HL-60 (cell line): ENCODE results near the gene NBEAL1.

Source experiments
- CTCF ChIP-seq: IDR thresholded peaks from one replicate; pipeline ENCODE4 v1.5.1; 2011; ENCODE audit warnings: low read length, control low read depth, inconsistent platforms; ENCODE audit not compliant: insufficient read depth
- GABPA ChIP-seq: IDR thresholded peaks from 2 replicates; pipeline ENCODE4 v1.6.1; 2012; ENCODE audit warnings: low read depth
- POLR2AphosphoS5 ChIP-seq: IDR thresholded peaks from 2 replicates; pipeline ENCODE4 v1.6.1; 2012; ENCODE audit warnings: low read depth
- REST ChIP-seq: IDR thresholded peaks from 2 replicates; pipeline ENCODE4 v1.6.1; 2012; ENCODE audit warnings: low read depth; ENCODE audit not compliant: insufficient replicate concordance
- SPI1 ChIP-seq: IDR thresholded peaks from 2 replicates; pipeline ENCODE4 v1.6.1; 2012; ENCODE audit warnings: low read depth, mild to moderate bottlenecking, borderline replicate concordance

GRCh38 chr2:203072371-203072770 lies 57.7 kb downstream of the NBEAL1 start:
- TF ChIP-seq POLR2AphosphoS5 (no peak), CTCF (no peak), GABPA (no peak), REST (no peak), SPI1 (no peak)
